GM19351 (cell line): Measurements from ENCODE around the gene SDCCAG8.

Experiments used
- ATAC-seq: cut with Tn5 transposase; IDR thresholded peaks from one replicate; pipeline ENCODE4 v1.9.1; 2021; ENCODE audit warnings: mild to moderate bottlenecking, moderate library complexity; ENCODE audit not compliant: unreplicated experiment

SDCCAG8 gene

GRCh38 chr1:243477731-243478290, 222.0 kb downstream of the SDCCAG8 start:
- no peak for ATAC-seq

- no peak for ATAC-seq
These were observed 225.3 kb downstream of the SDCCAG8 start for GRCh38 chr1:243481101-243481500.

- no peak for ATAC-seq
These were observed 226.5 kb downstream of the SDCCAG8 start for GRCh38 chr1:243482141-243483022.

GRCh38 chr1:243483071-243483771, 227.4 kb downstream of the SDCCAG8 start:
- no peak for ATAC-seq

- ATAC-seq, result no peak
These were observed 228.1 kb downstream of the SDCCAG8 start for GRCh38 chr1:243483952-243484351.

GRCh38 chr1:243487036-243487648, 231.3 kb downstream of the SDCCAG8 start:
- no peak for ATAC-seq

- no peak for ATAC-seq
These were observed 231.9 kb downstream of the SDCCAG8 start for GRCh38 chr1:243487649-243488227.

GRCh38 chr1:243488459-243489157, 232.8 kb downstream of the SDCCAG8 start:
- no peak for ATAC-seq

- no peak for ATAC-seq
These were observed 233.3 kb downstream of the SDCCAG8 start for GRCh38 chr1:243489158-243489527.

GRCh38 chr1:243489681-243490546, 234.1 kb downstream of the SDCCAG8 start:
- no peak for ATAC-seq

GRCh38 chr1:243490748-243491686, 235.2 kb downstream of the SDCCAG8 start:
- no peak for ATAC-seq

- ATAC-seq, result no peak
These were observed 237.6 kb downstream of the SDCCAG8 start for GRCh38 chr1:243493156-243494129.

GRCh38 chr1:243494741-243495431, 239.0 kb downstream of the SDCCAG8 start:
- ATAC-seq, result no peak

- no peak for ATAC-seq
These were observed 239.8 kb downstream of the SDCCAG8 start for GRCh38 chr1:243495442-243496186.

GRCh38 chr1:243496187-243496646, 240.4 kb downstream of the SDCCAG8 start:
- no peak for ATAC-seq

GRCh38 chr1:243496806-243497205, 241.0 kb downstream of the SDCCAG8 start:
- ATAC-seq, result no peak
